Activated CD8-positive, alpha-beta memory T cell treated with anti-CD3 and anti-CD28 coated beads for 36 hours (primary cell): ENCODE data around the gene NRG3. TPM values are rescaled to one million over a fixed set of nuclear protein-coding genes. Genes with fewer than 3 reads are reported as not detected.
"Not testable (repeated sequence)": the region's sequence is repeated elsewhere in the genome, so short reads cannot be mapped to it uniquely, and the experiment has no call there.

ENCODE experiments used
- CTCF ChIA-PET: fragments of 350-600 bp; sonication (Branson Sonifier 250); formaldehyde crosslinking; loops from one replicate; lab custom pipeline; 2021; ENCODE audit warnings: antibody characterized with exemption; lab: Charles Lee
- POLR2A ChIA-PET: fragments of 350-600 bp; sonication (Branson Sonifier 250); formaldehyde crosslinking; loops from one replicate; lab custom pipeline; 2021; ENCODE audit warnings: antibody characterized with exemption; lab: Charles Lee
- total RNA-seq, 2 experiments: library from RNA; stranded (reverse); gene quantifications; one replicate each; pipeline ENCODE4 v1.2.3, GENCODE V29; 2021

The NRG3 gene
- total RNA-seq, 2 experiments from 2014 or later, result not detected

DNA sequence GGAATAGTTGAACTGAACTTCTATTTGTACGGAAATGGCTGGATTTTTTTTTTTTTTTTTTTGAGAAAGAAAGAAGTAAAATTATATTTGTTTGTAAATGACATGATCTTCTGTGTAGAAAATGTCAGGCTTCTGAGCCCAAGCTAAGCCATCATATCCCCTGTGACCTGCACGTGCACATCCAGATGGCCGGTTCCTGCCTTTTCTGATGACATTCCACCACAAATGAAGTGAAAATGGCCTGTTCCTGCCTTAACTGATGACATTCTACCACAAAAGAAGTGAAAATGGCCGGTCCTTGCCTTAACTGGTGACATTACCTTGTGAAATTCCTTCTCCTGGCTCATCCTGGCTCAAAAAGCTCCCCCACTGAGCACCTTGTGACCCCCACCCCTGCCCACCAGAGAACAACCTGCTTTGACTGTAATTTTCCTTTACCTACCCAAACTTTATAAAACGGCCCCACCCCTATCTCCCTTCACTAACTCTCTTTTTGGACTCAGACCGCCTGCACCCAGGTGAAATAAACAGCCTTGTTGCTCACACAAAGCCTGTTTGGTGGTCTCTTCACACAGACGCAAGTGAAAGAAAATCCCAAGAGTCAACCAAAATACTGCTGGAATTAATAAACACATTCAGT lies 1085.5 kb downstream of the NRG3 start:
- POLR2A ChIA-PET, CTCF ChIA-PET: not testable (repeated sequence)

DNA sequence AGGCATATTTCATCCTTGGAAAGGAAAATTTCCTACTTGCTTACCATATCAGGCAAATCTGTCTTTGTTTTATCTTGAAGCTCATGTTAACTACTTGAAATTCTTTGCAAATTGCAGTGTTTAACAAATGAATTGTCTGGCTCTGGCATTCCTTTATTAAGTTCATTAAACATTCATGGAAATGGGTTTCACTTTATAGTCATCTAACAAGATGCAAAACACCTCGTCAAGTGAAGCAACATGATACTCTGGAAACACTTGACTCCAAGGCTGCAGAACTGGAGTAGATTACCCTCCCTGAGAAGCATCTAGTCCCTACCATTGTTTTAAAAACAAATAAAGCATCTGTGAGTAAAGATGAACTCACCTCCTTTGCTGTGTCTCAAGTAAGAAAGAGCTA lies 1086.9 kb downstream of the NRG3 start:
- CTCF ChIA-PET, result no interaction called here
- POLR2A ChIA-PET, result no interaction called here

DNA sequence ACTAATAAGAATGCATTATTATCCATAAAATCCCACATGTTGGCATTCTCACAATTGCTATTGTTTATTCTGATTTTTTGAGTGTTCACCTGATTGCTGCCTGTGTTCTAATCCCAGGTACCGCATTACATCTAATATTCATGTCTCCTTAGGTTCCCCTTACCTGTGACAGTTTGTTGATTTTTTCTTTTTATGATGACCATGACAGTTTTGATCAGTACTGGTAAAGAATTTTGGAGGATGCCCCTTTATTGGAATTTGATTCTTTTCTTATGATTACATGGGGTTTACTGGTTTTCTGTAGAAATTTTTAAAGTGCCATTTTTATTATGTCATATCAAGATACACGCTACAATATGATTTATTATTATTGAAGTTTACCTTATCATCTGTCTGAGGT lies 1091.1 kb downstream of the NRG3 start:
- ChIA-PET CTCF (no interaction called here), POLR2A (no interaction called here)

DNA sequence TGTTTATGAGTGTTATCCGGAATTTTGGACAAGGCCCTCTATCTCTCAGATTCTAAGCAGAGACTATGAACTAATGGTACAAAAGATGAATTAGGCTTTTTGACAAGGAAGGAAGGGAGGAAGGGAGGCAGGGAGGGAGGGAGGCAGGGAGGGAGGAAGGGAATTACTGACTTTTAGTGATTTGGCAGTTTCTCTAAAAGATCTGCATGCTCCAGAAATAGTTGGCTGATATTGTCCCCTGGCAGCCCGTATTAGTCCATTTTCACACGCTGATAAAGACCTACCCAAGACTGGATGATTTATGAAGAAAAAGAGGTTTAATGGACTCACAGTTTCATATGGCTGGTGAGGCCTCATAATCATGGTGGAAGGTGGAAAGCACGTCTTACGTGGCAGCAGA lies 1093.5 kb downstream of the NRG3 start:
- ChIA-PET CTCF (no interaction called here), POLR2A (no interaction called here)

DNA sequence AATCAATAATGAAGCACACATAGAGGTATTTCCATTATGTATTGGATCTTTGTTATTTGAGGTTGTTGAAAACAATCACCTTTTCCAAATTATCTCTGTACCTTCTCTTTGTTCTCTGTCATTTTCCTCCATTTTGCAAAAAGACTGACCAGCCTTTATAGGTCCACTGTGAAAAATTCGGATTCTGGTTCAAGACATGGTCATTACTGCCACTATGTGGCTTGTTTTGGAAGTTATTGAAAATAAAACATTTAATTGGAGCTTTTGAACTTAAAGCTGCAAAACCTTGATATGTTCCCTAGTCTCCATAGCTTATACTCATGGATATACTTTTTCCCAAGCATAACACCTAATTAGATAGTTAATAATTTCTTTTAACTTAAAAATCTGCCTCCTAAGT lies 1094.4 kb downstream of the NRG3 start:
- ChIA-PET CTCF (no interaction called here), POLR2A (no interaction called here)

DNA sequence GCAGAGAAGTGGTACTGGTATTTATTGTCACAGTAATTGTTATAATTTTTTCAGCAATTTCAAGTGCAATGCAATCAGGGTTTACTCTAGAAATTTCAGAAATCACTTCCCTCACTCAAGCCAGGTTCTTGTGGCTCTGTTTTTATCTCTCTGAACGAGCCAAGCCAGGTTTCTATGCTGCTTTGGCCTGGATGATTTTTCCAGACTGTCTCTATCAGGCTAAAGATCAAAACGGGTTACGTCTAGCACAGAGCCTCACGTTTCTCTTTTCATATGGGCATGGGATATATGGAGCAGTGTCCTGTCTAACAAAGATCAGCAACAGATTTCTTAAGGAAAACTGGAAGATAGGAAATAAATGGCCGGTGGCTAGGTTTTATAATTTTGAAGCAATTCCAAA lies 1105.3 kb downstream of the NRG3 start:
- ChIA-PET CTCF (no interaction called here), POLR2A (no interaction called here)

DNA sequence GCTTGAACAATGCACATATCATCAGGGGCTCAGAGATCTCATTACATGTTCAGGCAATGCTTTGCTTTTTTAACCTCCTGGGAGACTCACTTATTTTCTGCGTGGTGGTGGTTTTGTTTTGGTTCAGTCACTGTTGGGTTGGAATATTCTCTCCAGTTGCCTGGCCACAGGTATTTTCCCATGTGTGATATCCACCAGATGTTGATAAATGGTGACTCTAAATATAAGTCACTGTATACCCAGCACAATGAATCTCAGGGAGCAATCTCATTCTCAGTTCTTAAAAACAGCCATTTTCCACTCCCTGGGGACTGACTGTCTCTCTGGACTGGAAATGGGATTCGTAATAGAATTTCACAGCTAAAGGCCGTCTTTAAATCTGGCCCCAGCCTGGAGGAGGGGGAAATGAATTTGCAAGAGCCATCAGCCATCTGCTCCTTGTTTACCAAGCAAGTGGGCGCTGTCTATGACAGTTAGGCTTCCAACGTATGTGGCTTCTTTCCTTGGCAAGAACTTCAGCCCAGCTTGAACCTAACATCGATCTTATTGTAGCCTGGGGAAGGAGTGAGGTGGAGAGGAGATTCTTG lies 1106.2 kb downstream of the NRG3 start:
- CTCF ChIA-PET, result no interaction called here
- POLR2A ChIA-PET, result no interaction called here

DNA sequence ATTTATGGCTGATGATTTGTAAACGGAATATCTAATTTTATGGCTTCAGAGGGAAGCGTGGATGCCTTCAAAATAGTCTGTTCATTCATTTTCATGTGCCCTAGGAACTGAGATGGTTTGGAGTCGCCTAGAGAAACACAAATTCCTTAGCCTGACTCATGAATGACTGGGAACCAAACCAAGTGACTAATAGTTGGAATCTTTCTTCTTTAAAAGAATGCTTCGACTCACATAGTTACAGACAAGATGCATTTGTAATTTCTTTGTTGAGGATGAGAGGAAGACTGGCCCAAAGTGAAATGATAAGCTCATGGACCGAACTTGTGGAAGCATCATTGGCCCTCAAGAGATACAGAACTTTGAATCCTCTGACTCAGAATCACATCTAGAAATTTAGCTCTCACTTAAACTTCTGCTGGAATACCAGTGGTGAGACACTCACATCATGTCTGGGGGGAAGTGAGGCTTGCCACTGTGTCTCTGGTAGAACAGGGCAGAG lies 1107.2 kb downstream of the NRG3 start:
- POLR2A ChIA-PET, result no interaction called here
- CTCF ChIA-PET, result no interaction called here

DNA sequence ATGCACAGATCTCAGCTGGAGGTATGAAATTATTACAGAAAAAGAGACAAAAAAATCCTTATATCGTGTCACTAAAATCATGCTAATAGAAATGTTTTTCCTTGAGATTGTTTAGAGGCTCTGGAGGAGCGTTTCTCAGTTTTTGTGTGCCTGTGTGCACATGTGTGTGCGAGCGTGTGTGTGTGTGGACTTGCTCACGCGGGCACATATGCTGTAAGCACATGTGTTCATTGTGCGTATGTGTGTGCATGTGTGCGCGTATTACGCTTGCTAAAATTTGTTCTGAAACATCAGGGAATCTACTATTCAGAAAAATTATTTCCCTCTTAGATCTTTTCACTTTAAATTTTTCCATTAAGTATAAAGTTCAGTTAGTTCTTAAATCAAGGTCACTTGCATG lies 1111.2 kb downstream of the NRG3 start:
- POLR2A ChIA-PET, result no interaction called here
- CTCF ChIA-PET, result no interaction called here

DNA sequence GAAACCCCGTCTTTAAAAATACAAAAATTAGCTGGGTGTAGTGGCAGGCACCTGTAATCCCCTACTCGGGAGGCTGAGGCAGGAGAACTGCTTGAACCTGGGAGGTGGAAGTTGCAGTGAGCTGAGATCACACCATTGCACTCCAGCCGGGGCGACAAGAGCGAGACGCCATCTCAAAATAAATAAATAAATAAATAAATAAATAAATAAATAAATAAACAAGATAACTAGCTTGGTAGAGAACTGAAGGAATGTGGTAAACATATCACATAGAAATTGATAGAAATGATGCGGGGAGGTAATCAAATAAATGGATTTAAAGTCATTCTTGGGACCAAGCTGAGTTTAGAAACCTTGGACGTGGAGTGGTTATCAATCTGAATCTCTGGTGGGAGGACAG lies 1131.5 kb downstream of the NRG3 start:
- POLR2A ChIA-PET, CTCF ChIA-PET: not testable (repeated sequence)

DNA sequence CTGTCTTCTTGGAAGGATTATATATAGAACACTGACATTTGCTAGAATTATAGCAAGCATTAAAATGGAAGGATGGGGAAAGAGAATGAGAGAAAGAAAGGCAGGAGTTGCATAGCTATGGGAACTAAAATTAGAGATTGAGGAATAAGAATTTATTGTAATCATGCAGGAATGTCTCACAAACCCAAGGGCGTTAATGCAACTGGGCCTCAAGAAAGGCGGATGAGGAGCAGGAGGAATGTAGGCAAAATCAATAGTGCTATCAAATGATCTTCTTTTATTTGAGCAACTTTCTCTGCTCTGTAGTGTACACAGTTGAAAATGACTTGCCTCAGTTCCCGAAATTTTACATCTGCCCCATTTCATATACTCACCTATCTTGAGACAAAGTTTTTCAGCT lies 1132.5 kb downstream of the NRG3 start:
- ChIA-PET CTCF (no interaction called here), POLR2A (no interaction called here)

DNA sequence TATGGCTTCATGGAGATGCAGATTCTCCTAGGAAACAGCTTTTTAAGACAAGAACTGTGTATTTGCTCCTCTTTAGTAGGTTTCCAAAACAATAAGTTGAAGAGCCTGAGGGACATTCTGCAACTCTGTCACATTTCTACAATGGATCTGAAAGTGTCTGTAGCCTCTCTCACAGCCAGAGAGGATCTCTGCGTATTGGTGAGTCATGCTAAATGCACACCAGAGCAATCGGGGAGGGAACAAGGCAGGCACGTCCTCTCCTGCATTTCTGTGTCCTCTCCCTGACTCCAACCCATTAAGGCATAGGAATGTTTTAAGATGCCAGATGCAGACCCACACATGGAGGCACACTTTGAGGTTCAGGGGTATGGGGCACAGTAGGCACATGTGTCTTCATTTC lies 1137.9 kb downstream of the NRG3 start:
- ChIA-PET CTCF (no interaction called here), POLR2A (no interaction called here)

DNA sequence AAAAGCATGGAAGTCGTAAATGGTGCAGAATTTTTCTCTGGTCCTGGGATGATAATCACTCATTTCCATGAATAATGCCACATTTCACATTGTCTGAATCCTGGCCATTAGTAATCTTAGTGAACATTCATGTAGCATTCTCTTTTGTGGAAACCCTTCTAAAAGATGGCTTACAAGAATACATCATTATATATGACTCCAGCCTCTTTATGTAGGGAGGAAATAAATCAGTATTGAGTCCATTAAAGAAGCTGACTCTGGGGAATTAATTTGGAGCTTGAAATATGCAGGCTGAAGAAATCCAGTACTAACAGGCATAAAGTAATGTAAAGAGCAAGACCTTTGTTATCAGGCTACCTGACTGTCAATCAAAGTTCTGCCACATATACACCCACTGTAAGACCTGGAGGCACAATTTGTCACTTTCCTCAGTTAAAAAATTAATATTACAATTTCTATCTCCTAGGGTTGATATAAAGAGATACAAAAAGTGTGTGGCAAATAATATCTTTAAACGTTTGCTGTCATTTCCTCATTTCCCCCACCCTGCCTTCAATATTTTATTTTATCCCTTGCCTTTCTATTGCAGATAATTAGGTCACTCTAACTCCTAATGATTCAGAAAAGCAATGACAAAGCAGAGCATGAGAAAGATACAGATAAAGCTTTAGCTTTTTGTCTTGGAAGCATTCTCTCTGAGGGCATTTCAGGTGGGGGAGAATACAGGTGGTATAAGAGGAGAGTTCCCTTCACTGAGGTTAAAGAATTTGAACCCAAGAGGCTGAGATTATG lies 1142.3 kb downstream of the NRG3 start:
- POLR2A ChIA-PET, result no interaction called here
- CTCF ChIA-PET, result no interaction called here

DNA sequence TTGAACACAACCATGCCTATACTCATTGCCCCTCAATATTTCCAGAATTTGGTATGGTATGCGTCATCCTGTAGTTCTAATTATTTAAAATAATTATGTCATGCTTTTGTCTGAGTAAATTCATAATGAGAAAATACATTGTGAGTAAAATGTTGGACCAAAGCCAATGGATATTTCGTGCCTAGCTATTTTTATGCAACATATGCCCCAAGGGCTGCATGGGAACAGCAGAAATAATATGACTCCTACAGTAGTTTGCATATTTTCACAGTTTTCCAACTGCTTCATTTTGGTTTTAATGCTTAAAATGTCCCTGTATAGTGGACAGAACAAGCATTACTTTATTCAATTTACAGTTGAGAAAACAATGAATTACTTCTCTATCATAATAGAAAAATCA lies 1148.7 kb downstream of the NRG3 start:
- ChIA-PET CTCF (no interaction called here), POLR2A (no interaction called here)
